Esophagus squamous epithelium (tissue), 5 donors: Measurements from ENCODE around the gene CKB. TPM values are rescaled to one million over a fixed set of nuclear protein-coding genes. Genes with fewer than 3 reads are reported as not detected.

Source experiments
- DNase-seq: peaks from one replicate; lab custom pipeline; 2025; lab: John Stamatoyannopoulos, UW
- H3K27ac ChIP-seq, 4 donors: fragments of 200-600 bp; sonication (generic); one replicate each; pipeline ENCODE4 v1.5.1; 2016 to 2019; ENCODE audit warnings: mild to moderate bottlenecking in 1 of 4
- H3K27me3 ChIP-seq, 4 donors: fragments of 200-600 bp; sonication (generic); 1 replicate in 3 of 4; 2 replicates in 1 of 4; pipeline versions ENCODE4 v1.5.1 to v1.6.0; 2017 to 2021; ENCODE audit warnings: antibody characterized with exemption in 1 of 4
- H3K36me3 ChIP-seq, 3 donors: fragments of 200-600 bp; sonication (generic); one replicate each; pipeline ENCODE4 v1.5.1; 2016 to 2019
- H3K4me1 ChIP-seq, 3 donors: fragments of 200-600 bp; sonication (generic); one replicate each; pipeline ENCODE4 v1.5.1; 2017 to 2019
- H3K4me3 ChIP-seq, 4 donors: fragments of 200-600 bp; sonication (generic); 1 replicate in 3 of 4; 2 replicates in 1 of 4; pipeline ENCODE4 v1.5.1; 2016 to 2019; ENCODE audit warnings: mild to moderate bottlenecking in 2 of 4, moderate library complexity in 1 of 4
- H3K9me3 ChIP-seq, 3 donors: fragments of 200-600 bp; sonication (generic); one replicate each; pipeline ENCODE4 v1.5.1; 2016 to 2019
- POLR2A ChIP-seq, 4 donors: fragments of 450-650 bp; IDR thresholded peaks; one replicate each; pipeline ENCODE4 v1.6.1; 2017; ENCODE audit warnings: antibody characterized with exemption in 4 of 4, mild to moderate bottlenecking in 4 of 4, moderate library complexity in 3 of 4
- WGBS, 2 donors: methylation state at CpG; one replicate each; pipeline ENCODE4 v1.1.5; 2018; 5-methylcytosine and 5-hydroxymethylcytosine counted together
- intact Hi-C: fragments of 100-400 bp; cut with DNase I; formaldehyde crosslinking; loops from one replicate; pipeline ENCODE4 v1.15.0; 2022
- total RNA-seq, 4 donors: library from RNA; depleted of rRNA; stranded (reverse); fragments of >200 nt; gene quantifications; one replicate each; pipeline ENCODE4 v1.1.0, GENCODE V29; 2016
- TF ChIP-seq, protein P1 (sequence below), 6 experiments: fragments of 450-650 bp in 4 of 6; fragments of 200-600 bp in 2 of 6; sonication (generic) in 2 of 6; IDR thresholded peaks; one replicate each; pipeline ENCODE4 v1.5.1; 2016 to 2019; ENCODE audit warnings: antibody characterized with exemption in 6 of 6, mild to moderate bottlenecking in 4 of 6, moderate library complexity in 4 of 6
- donor health status: DM: yes; HTN: yes; CAD: no.

Gene CKB
- total RNA-seq, 4 donors from 2014 or later = 27.2 to 204 (median 37.6) TPM

- H3K4me3 ChIP-seq = peak within 1 kb of the TSS; percentile 70 to 100 (median 82)
- 0 to 25% methylated on average over 2 to 3 of the region's 70 CpGs for WGBS, 2 donors
- TF ChIP-seq, protein P1, sequence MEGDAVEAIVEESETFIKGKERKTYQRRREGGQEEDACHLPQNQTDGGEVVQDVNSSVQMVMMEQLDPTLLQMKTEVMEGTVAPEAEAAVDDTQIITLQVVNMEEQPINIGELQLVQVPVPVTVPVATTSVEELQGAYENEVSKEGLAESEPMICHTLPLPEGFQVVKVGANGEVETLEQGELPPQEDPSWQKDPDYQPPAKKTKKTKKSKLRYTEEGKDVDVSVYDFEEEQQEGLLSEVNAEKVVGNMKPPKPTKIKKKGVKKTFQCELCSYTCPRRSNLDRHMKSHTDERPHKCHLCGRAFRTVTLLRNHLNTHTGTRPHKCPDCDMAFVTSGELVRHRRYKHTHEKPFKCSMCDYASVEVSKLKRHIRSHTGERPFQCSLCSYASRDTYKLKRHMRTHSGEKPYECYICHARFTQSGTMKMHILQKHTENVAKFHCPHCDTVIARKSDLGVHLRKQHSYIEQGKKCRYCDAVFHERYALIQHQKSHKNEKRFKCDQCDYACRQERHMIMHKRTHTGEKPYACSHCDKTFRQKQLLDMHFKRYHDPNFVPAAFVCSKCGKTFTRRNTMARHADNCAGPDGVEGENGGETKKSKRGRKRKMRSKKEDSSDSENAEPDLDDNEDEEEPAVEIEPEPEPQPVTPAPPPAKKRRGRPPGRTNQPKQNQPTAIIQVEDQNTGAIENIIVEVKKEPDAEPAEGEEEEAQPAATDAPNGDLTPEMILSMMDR (IDR thresholded peaks at IDR 0.05) = no peak
- TF ChIP-seq POLR2A (IDR thresholded peaks at IDR 0.05) = peak in 1 of 4 donors; percentile 33
- peak within 1 kb of the TSS; percentile 82 to 93 (median 90) for H3K27ac ChIP-seq
- H3K27me3 ChIP-seq = no peaks in the 10 kb centered on the region
- H3K4me1 ChIP-seq = peaks cover 13 to 75% (median 31%) of the 10 kb centered on the region in 3 donors
- H3K9me3 ChIP-seq = no peaks in the 10 kb centered on the region
- peaks cover 0 to 37% (median 0%) of the 10 kb centered on the region in 3 donors for H3K36me3 ChIP-seq
- intact Hi-C loops = no loop called here
- DNase-seq = peak; percentile 38
Observed at GRCh38 chr14:103528587-103529382, 6.2 kb upstream of the CKB start, which contains the start of gene TRMT61A. TSS of gene TRMT61A (plus strand) at chr14:103529196. CDS start at chr14:103529979, 783 bp downstream.

DNA sequence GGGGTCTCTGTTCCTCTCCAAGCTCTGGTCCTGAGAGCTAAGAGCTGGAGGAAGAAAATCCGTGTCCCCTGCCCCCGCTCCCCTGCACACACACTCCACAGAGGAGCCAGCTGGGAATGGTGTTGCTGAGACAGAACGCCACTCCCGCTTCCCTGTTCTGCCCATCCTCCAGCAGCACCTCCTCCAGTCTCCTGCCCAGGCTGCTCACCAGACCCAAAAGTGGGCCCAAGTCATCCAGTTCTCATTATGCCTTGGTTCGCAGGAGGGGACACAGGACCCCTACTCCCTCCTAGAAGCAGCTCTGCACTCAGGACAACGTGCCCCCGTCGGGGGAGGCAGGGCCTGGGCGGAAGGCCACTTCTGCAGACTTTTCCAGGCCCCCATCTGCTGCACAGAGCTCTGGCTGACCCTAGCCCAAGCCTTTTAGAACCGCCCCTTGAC is 5.5 kb upstream of the CKB start:
- DNase-seq = no peak
- Histone ChIP-seq H3K27ac (peak overlapping the region; percentile 82 to 93 (median 90)), H3K9me3 (no peaks in the 10 kb centered on the region), H3K36me3 (peaks cover 0 to 31% (median 0%) of the 10 kb centered on the region in 3 donors), H3K4me1 (peaks cover 18 to 72% (median 32%) of the 10 kb centered on the region in 3 donors), H3K4me3 (peak overlapping the region; percentile 70 to 100 (median 82)), H3K27me3 (peaks cover 0 to 2% (median 0%) of the 10 kb centered on the region in 4 donors)
- 29 to 38% methylated on average over 2 to 9 of the region's 10 CpGs for WGBS, 2 donors
- TF ChIP-seq, protein P1 (IDR thresholded peaks at IDR 0.05) = no peak
- peak in 1 of 4 donors; percentile 12 for TF ChIP-seq POLR2A (IDR thresholded peaks at IDR 0.05)
- intact Hi-C loops = no loop called here

- intact Hi-C loops = no loop called here
- Histone ChIP-seq H3K27me3 (peaks cover 0 to 8% (median 0%) of the 10 kb centered on the region in 4 donors), H3K9me3 (no peaks in the 10 kb centered on the region), H3K4me1 (peaks cover 24 to 72% (median 37%) of the 10 kb centered on the region in 3 donors), H3K36me3 (peaks cover 0 to 25% (median 0%) of the 10 kb centered on the region in 3 donors), H3K4me3 (peak overlapping the region in 2 of 4 donors; percentile 89 to 100), H3K27ac (peak overlapping the region; percentile 82 to 93 (median 90))
- TF ChIP-seq, protein P1 (IDR thresholded peaks at IDR 0.05) = no peak
- TF ChIP-seq POLR2A (IDR thresholded peaks at IDR 0.05) = no peak
- 50 to 52% methylated on average over 9 to 11 of the region's 14 CpGs for WGBS, 2 donors
- DNase-seq = no peak
Observed at GRCh38 chr14:103527408-103528145, 4.9 kb upstream of the CKB start.

DNA sequence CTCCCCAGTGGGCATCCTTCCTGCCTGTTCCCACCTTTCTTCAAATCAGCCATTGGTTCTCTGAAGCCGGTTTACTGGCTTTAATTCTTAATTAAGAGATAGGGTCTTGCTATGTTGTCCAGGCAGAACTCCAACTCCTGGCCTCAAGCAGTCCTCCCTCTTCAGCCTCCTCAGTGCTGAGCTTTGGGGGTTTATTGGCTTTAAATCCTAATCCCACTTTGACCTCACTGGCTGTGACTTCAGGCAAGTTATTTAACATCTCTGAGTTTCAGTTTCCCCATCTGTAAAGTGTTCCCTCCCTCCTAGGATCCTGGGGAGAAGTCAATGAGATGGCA is 4.3 kb upstream of the CKB start:
- Histone ChIP-seq H3K27me3 (peaks cover 0 to 15% (median 0%) of the 10 kb centered on the region in 4 donors), H3K36me3 (peaks cover 0 to 18% (median 0%) of the 10 kb centered on the region in 3 donors), H3K4me3 (no peak overlapping the region), H3K9me3 (no peaks in the 10 kb centered on the region), H3K4me1 (peaks cover 30 to 71% (median 37%) of the 10 kb centered on the region in 3 donors), H3K27ac (peak overlapping the region in 2 of 4 donors; percentile 25 to 90)
- WGBS, 2 donors = 89 to 92% methylated on average over 1 of the region's 1 CpG
- DNase-seq = no peak
- intact Hi-C loops = no loop called here
- TF ChIP-seq, protein P1 (IDR thresholded peaks at IDR 0.05) = no peak
- no peak for TF ChIP-seq POLR2A (IDR thresholded peaks at IDR 0.05)
